ENCODE results near the gene CEP63.

The CEP63 gene

DNA sequence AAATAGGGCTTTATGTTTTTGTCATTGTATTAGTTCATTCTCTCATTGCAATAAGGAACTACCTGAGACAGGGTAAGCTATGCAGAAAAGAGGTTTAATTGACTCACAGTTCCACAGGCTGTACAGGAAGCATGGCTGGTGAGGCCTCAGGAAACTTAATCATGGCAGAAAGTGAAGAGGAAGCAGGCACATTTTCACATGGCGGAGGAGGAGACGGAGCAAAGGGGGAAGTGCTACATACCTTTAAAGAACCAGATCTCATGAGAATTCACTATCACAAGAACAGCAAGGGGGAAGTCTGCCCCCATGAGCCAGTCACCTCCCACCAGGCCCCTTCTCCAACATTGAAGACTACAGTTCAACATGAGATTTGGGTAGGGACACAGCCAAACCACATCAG, 25.6 kb downstream of the CEP63 start:
- TF ChIP-seq, protein P1, sequence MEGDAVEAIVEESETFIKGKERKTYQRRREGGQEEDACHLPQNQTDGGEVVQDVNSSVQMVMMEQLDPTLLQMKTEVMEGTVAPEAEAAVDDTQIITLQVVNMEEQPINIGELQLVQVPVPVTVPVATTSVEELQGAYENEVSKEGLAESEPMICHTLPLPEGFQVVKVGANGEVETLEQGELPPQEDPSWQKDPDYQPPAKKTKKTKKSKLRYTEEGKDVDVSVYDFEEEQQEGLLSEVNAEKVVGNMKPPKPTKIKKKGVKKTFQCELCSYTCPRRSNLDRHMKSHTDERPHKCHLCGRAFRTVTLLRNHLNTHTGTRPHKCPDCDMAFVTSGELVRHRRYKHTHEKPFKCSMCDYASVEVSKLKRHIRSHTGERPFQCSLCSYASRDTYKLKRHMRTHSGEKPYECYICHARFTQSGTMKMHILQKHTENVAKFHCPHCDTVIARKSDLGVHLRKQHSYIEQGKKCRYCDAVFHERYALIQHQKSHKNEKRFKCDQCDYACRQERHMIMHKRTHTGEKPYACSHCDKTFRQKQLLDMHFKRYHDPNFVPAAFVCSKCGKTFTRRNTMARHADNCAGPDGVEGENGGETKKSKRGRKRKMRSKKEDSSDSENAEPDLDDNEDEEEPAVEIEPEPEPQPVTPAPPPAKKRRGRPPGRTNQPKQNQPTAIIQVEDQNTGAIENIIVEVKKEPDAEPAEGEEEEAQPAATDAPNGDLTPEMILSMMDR (IDR thresholded peaks at IDR 0.05; ENCODE audit: extremely low read depth, missing control alignments): no peak
- DNase-seq (ENCODE audit: low spot score): no peak

DNA sequence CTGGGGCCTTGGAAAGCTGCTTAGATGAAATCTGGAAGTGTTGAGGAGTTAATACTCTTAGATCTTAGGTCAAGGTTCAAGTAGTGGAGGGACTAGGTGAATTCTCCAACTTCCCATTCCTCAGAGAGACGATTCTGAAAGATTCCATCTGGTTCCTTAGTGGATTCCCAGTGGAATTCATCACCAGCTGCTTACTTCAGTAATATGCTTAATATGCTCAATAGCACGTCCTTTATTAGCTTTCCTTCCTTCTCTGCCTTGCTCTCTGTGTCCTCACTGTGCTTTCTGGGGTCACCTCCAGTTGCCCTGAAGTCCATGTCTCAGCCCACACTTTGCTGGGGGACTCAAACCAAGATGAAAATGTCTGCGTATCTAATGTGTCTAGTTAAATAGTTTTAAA, 31.0 kb downstream of the CEP63 start:
- DNase-seq (ENCODE audit: low spot score): no peak
- TF ChIP-seq, protein P1 (IDR thresholded peaks at IDR 0.05; ENCODE audit: extremely low read depth, missing control alignments): no peak

DNA sequence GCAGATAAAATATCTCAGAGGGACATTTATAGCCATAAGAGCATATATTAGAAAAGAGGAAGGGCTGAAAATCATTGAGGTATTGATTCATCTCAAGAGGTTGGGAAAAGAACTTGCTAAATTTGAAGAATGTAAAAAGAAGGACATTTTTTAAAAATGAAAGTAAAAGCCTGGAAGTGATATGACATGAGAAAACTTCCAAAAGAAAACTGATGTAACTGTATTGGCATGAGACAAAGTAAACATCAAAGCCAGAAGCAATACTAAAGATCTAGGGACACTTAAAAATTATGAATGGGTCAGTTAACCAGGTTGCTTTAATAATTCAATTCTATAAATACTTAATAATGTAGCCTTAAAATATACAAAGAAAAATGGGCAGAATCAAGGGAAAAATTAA, 31.9 kb downstream of the CEP63 start:
- no peak for DNase-seq (ENCODE audit: low spot score)
- TF ChIP-seq, protein P1 (IDR thresholded peaks at IDR 0.05; ENCODE audit: extremely low read depth, missing control alignments): no peak

DNA sequence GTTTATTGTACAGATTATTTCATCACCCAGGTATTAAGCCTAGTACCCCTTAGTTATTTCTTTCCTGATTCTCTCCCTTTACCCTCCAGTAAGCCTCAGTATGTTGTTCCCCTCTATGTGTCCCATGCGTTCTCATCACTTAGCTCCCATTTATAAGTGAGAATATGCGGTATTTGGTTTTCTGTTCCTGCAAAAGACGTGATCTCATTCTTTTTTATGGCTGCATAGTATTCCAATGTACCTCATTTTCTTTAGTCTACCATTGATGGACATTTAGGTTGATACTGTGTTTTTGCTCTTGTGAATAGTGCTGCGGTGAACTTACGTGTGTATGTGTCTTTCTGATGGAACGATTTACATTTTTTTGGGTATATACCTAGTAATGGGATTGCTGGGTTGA, 36.7 kb downstream of the CEP63 start:
- TF ChIP-seq, protein P1 (IDR thresholded peaks at IDR 0.05; ENCODE audit: extremely low read depth, missing control alignments): no peak
- no peak for DNase-seq (ENCODE audit: low spot score)

DNA sequence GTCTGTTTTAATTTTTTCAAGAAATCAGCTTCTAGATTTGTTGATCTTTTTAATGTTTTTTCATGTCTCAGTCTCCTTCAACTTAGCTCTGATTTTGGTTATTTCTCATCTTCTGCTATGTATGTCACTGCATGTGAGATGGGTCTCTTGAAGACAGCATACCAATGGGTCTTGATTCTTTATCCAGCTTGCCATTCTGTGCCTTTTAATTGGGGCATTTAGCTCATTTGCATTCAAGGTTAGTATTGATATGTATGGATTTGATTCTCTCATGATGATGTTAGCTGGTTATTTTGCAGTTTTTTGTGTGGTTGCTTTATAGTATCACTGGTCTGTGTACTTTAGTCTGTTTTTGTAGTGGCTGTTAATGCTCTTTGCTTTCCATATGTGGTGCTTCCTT, 39.4 kb downstream of the CEP63 start:
- DNase-seq (ENCODE audit: low spot score): no peak
- TF ChIP-seq, protein P1 (IDR thresholded peaks at IDR 0.05; ENCODE audit: extremely low read depth, missing control alignments): no peak

DNA sequence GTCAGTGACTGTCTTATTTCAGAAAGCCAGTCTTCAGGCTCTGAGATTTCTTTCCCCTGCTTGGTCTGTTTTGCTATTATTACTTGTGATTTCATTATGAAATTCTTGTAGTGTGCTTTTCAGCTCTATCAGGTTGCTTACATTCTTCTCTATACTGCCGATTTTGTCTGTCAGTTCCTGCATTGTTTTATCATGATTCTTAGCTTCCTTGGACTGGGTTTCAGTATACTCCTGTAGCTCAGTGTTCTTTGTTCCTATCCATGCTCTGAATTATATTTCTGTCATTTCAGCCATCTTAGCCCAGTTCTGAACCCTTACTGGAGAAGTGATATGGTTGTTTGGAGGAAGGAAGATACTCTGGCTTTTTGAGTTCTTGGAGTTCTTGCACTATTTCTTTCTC, 40.5 kb downstream of the CEP63 start:
- no peak for DNase-seq (ENCODE audit: low spot score)
- TF ChIP-seq, protein P1 (IDR thresholded peaks at IDR 0.05; ENCODE audit: extremely low read depth, missing control alignments): no peak

DNA sequence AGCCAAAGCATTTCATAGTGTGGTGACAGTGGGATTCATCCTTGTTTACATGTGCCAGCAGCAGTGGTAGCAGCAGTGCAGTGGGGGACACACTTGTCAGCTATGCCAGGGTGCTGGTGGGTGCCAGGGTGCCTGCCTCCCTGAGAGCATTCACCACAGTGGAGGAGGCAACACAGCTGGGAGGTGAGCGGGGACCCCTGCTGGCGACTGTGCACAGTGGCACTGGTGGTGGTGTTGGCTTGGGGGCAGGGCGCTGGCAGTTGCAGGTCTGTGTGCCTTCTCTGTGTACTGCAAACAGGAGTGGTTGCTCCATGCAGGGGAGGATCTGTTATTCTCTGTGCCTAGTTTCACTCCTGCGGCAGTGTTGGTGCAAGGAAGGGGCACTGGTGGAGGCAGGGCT, 41.2 kb downstream of the CEP63 start:
- TF ChIP-seq, protein P1 (IDR thresholded peaks at IDR 0.05; ENCODE audit: extremely low read depth, missing control alignments): no peak
- DNase-seq (ENCODE audit: low spot score): no peak

Data from GM20000 (cell line).